Neural cell (in vitro differentiated cells): ENCODE data around the gene ABI2. TPM values are rescaled to one million over a fixed set of nuclear protein-coding genes. Genes with fewer than 3 reads are reported as not detected.

Experiments used
- H2AFZ ChIP-seq: fragments of 200-600, 300-800 bp; sonication (generic), shearing (Covaris generic); 2 replicates; pipeline ENCODE4 v1.6.0; 2014; ENCODE audit warnings: low read depth, mild to moderate bottlenecking, antibody characterized with exemption, low read length, moderate library complexity
- H3F3A ChIP-seq: fragments of 200-600 bp; shearing (Covaris generic); 2 replicates; pipeline ENCODE4 v1.6.1; 2016; ENCODE audit warnings: mild to moderate bottlenecking, moderate library complexity, mixed read lengths, antibody characterized with exemption, low read length; ENCODE audit not compliant: insufficient read depth, poor library complexity, severe bottlenecking
- H3K27ac ChIP-seq: fragments of 200-600, 300-800 bp; sonication (generic), shearing (Covaris generic); 2 replicates; pipeline ENCODE4 v1.5.1; 2014; ENCODE audit warnings: mild to moderate bottlenecking, low read length, moderate library complexity
- H3K27me3 ChIP-seq: fragments of 300-800, 200-600 bp; sonication (generic), shearing (Covaris generic); 2 replicates; pipeline ENCODE4 v1.6.0; 2014; ENCODE audit warnings: mild to moderate bottlenecking, low read depth, low read length, moderate library complexity; ENCODE audit not compliant: insufficient read depth
- H3K36me3 ChIP-seq: fragments of 300-800, 200-600 bp; sonication (generic), shearing (Covaris generic); 2 replicates; pipeline ENCODE4 v1.5.1; 2014; ENCODE audit warnings: mild to moderate bottlenecking, antibody characterized with exemption, low read length, moderate library complexity; ENCODE audit not compliant: insufficient read depth
- H3K4me2 ChIP-seq: fragments of 300-800, 200-600 bp; sonication (generic), shearing (Covaris generic); 2 replicates; pipeline ENCODE4 v1.6.0; 2014; ENCODE audit warnings: mild to moderate bottlenecking, low read length
- H3K4me3 ChIP-seq: fragments of 300-800, 200-600 bp; sonication (generic), shearing (Covaris generic); 2 replicates; pipeline ENCODE4 v1.5.1; 2014; ENCODE audit warnings: mild to moderate bottlenecking, low read length, moderate library complexity
- H3K79me2 ChIP-seq: fragments of 200-600 bp; shearing (Covaris generic); replicated peaks from 2 replicates; pipeline ENCODE4 v1.6.0; 2014; ENCODE audit warnings: mild to moderate bottlenecking, low read length, moderate library complexity; ENCODE audit not compliant: insufficient read depth
- H3K9ac ChIP-seq: fragments of 300-800, 200-600 bp; sonication (generic), shearing (Covaris generic); 2 replicates; pipeline ENCODE4 v1.6.1; 2016; ENCODE audit warnings: mild to moderate bottlenecking, low read length, mixed read lengths
- H3K9me2 ChIP-seq: fragments of 200-600 bp; shearing (Covaris generic); 2 replicates; pipeline ENCODE4 v1.6.1; 2016; ENCODE audit warnings: mild to moderate bottlenecking, low read length, mixed read lengths; ENCODE audit not compliant: insufficient read depth
- H3K9me3 ChIP-seq: fragments of 200-600, 300-800 bp; sonication (generic), shearing (Covaris generic); 2 replicates; pipeline ENCODE4 v1.6.1; 2016; ENCODE audit warnings: mild to moderate bottlenecking, mixed run types, low read length, moderate library complexity, mixed read lengths
- H4K20me1 ChIP-seq: fragments of 200-600 bp; shearing (Covaris generic); 2 replicates; pipeline ENCODE4 v1.6.1; 2016; ENCODE audit warnings: mild to moderate bottlenecking, mixed run types; ENCODE audit not compliant: insufficient read depth
- CTCF ChIP-seq: fragments of 450-650 bp; IDR thresholded peaks from 2 replicates; pipeline ENCODE4 v1.5.1; 2014; ENCODE audit warnings: antibody characterized with exemption, mild to moderate bottlenecking, moderate library complexity; ENCODE audit not compliant: poor library complexity, severe bottlenecking
- EP300 ChIP-seq: fragments of 450-650 bp; conservative IDR thresholded peaks from 2 replicates; pipeline ENCODE4 v1.6.1; 2014; ENCODE audit warnings: antibody characterized with exemption, mild to moderate bottlenecking, moderate library complexity; ENCODE audit not compliant: poor library complexity, severe bottlenecking
- EZH2 ChIP-seq: fragments of 200-600, 300-800 bp; shearing (Covaris generic), sonication (generic); IDR thresholded peaks from 2 replicates; pipeline ENCODE4 v1.6.1; 2014; ENCODE audit warnings: antibody characterized with exemption, low read length, borderline replicate concordance, mild to moderate bottlenecking; ENCODE audit not compliant: insufficient read depth, poor library complexity, severe bottlenecking
- MXI1 ChIP-seq: fragments of 450-650 bp; conservative IDR thresholded peaks from 2 replicates; pipeline ENCODE4 v1.6.1; 2014; ENCODE audit warnings: antibody characterized with exemption, mild to moderate bottlenecking; ENCODE audit not compliant: poor library complexity, severe bottlenecking
- POLR2AphosphoS5 ChIP-seq: IDR thresholded peaks from 2 replicates; pipeline ENCODE4 v1.6.1; 2012
- RAD21 ChIP-seq: fragments of 450-650 bp; conservative IDR thresholded peaks from 2 replicates; pipeline ENCODE4 v1.6.1; 2014; ENCODE audit warnings: antibody characterized with exemption, mild to moderate bottlenecking, moderate library complexity
- SMC3 ChIP-seq: fragments of 450-650 bp; conservative IDR thresholded peaks from 2 replicates; pipeline ENCODE4 v1.6.1; 2014; ENCODE audit warnings: antibody characterized with exemption, mild to moderate bottlenecking, moderate library complexity; ENCODE audit not compliant: poor library complexity
- TAF1 ChIP-seq: IDR thresholded peaks from 2 replicates; pipeline ENCODE4 v1.6.1; 2012; ENCODE audit warnings: low read depth
- polyA plus RNA-seq: library from polyadenylated mRNA; depleted of rRNA; stranded (reverse); fragments of >200 nt; gene quantifications from 2 replicates; pipeline ENCODE4 v1.2.3, GENCODE V29; 2014
- TF ChIP-seq, protein P1 (sequence below): IDR thresholded peaks from 2 replicates; pipeline ENCODE4 v1.6.1; 2012; ENCODE audit warnings: borderline replicate concordance

The ABI2 gene
- polyA plus RNA-seq, 1 donor from 2014 or later = 128 TPM

GRCh38 chr2:203446780-203447179, 118.6 kb downstream of the ABI2 start:
- TF ChIP-seq SMC3 = no peak
- no peak for TF ChIP-seq MXI1
- TF ChIP-seq EZH2 = no peak
- TF ChIP-seq POLR2AphosphoS5 = no peak
- no peak for TF ChIP-seq EP300
- H3K9me3 ChIP-seq = no peaks in the 10 kb centered on the region

DNA sequence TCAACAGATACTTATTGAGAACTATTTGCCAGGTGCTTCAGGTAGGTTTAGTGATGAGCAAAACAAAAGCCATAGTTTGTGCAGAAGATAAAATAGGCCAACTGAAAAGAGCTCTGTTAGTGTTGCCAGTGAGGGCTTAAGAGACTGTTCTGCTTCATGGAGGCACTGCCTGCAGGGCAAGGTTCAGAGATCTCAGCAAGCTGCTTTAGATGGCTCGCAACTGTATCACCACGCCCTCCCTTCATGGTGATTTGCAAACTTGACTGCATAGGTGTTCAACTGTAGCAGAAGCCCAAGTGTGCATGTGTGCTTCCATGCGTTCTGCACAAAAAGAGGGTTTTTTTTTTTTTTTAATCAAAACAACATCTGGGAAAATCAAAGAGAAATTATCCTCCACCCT, 122.4 kb downstream of the ABI2 start:
- H3K9ac ChIP-seq = no peak overlapping the region
- no peaks in the 10 kb centered on the region for H3K79me2 ChIP-seq
- no peaks in the 10 kb centered on the region for H3K9me3 ChIP-seq
- no peaks in the 10 kb centered on the region for H4K20me1 ChIP-seq
- TF ChIP-seq, protein P1, sequence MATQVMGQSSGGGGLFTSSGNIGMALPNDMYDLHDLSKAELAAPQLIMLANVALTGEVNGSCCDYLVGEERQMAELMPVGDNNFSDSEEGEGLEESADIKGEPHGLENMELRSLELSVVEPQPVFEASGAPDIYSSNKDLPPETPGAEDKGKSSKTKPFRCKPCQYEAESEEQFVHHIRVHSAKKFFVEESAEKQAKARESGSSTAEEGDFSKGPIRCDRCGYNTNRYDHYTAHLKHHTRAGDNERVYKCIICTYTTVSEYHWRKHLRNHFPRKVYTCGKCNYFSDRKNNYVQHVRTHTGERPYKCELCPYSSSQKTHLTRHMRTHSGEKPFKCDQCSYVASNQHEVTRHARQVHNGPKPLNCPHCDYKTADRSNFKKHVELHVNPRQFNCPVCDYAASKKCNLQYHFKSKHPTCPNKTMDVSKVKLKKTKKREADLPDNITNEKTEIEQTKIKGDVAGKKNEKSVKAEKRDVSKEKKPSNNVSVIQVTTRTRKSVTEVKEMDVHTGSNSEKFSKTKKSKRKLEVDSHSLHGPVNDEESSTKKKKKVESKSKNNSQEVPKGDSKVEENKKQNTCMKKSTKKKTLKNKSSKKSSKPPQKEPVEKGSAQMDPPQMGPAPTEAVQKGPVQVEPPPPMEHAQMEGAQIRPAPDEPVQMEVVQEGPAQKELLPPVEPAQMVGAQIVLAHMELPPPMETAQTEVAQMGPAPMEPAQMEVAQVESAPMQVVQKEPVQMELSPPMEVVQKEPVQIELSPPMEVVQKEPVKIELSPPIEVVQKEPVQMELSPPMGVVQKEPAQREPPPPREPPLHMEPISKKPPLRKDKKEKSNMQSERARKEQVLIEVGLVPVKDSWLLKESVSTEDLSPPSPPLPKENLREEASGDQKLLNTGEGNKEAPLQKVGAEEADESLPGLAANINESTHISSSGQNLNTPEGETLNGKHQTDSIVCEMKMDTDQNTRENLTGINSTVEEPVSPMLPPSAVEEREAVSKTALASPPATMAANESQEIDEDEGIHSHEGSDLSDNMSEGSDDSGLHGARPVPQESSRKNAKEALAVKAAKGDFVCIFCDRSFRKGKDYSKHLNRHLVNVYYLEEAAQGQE = no peak
- TF ChIP-seq EZH2 (no peak), RAD21 (no peak), EP300 (no peak), SMC3 (no peak), MXI1 (no peak), CTCF (no peak), TAF1 (no peak), POLR2AphosphoS5 (no peak)
- H2AFZ ChIP-seq = no peak overlapping the region
- H3K4me3 ChIP-seq = no peak overlapping the region
- no peak overlapping the region for H3K27ac ChIP-seq
- H3K9me2 ChIP-seq = no peaks in the 10 kb centered on the region
- peaks cover 27% of the 10 kb centered on the region for H3K36me3 ChIP-seq
- no peak overlapping the region for H3K4me2 ChIP-seq
- no peaks in the 10 kb centered on the region for H3F3A ChIP-seq
- no peaks in the 10 kb centered on the region for H3K27me3 ChIP-seq

More at GRCh38 chr2:203446780-203447179, 118.6 kb downstream of the ABI2 start:
- Histone ChIP-seq H3K79me2 (no peaks in the 10 kb centered on the region), H4K20me1 (no peaks in the 10 kb centered on the region), H3K27me3 (no peaks in the 10 kb centered on the region), H2AFZ (no peak overlapping the region), H3K27ac (no peak overlapping the region), H3K9ac (no peak overlapping the region), H3K4me3 (no peak overlapping the region), H3F3A (no peaks in the 10 kb centered on the region), H3K9me2 (no peaks in the 10 kb centered on the region), H3K36me3 (peaks cover 32% of the 10 kb centered on the region), H3K4me2 (no peak overlapping the region)

DNA sequence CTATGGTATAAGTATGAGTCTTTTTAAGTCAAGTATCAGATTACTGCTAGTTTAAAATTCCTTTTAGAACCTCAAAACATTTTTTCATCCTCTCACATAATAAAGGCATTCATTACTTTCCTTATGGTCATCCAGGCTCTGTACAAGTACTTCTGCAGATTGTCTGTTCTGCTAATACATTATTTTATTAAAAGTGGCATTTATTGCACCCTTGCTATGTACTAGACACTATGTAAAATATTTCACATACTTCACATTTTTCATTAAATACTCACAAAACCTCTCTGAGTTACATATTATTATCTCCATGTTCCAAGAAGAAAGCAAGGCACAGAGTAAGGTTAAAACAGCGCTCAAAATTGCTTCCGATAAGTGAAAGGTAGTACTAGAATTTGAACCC, 122.8 kb downstream of the ABI2 start:
- H3K4me3 ChIP-seq = no peak overlapping the region
- no peaks in the 10 kb centered on the region for H3K9me3 ChIP-seq
- H3K79me2 ChIP-seq = no peaks in the 10 kb centered on the region
- no peaks in the 10 kb centered on the region for H3K9me2 ChIP-seq
- no peak overlapping the region for H3K9ac ChIP-seq
- no peaks in the 10 kb centered on the region for H4K20me1 ChIP-seq
- H3K27ac ChIP-seq = no peak overlapping the region
- no peaks in the 10 kb centered on the region for H3F3A ChIP-seq
- no peaks in the 10 kb centered on the region for H3K27me3 ChIP-seq
- TF ChIP-seq TAF1 (no peak), EP300 (no peak), POLR2AphosphoS5 (no peak), MXI1 (no peak), EZH2 (no peak), CTCF (no peak), RAD21 (no peak), SMC3 (no peak)
- TF ChIP-seq, protein P1 = no peak
- no peak overlapping the region for H3K4me2 ChIP-seq
- peaks cover 25% of the 10 kb centered on the region for H3K36me3 ChIP-seq
- H2AFZ ChIP-seq = no peak overlapping the region
